Measurements from ENCODE around the gene ARHGEF33.

Gene ARHGEF33

GRCh38 chr2:38889575-38889974 lies at the start of gene ARHGEF33:
TSS of gene ARHGEF33 (plus strand) at chr2:38889875. CDS start at chr2:38919448, 29,573 bp downstream.
- DNase-seq: no peak

DNA sequence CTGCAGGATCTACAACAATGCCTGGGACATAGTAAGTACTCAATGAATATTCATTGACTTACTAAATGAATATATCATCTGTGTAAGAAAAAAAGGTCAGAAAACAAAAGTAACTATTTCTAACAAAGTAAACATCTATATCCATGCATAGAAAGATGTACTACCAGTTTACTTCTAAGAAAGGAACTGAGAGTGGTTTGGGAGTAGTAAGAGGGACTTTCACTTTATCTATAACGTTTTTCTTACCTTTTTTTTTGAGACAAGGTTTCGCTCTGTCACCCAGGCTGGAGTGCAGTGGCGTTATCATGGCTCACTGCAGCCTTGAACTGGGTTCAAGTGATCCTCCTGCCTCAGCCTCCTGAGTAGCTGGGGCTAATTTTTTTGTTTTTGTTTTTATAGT lies 39.6 kb upstream of the ARHGEF33 start:
- no peak for DNase-seq

DNA sequence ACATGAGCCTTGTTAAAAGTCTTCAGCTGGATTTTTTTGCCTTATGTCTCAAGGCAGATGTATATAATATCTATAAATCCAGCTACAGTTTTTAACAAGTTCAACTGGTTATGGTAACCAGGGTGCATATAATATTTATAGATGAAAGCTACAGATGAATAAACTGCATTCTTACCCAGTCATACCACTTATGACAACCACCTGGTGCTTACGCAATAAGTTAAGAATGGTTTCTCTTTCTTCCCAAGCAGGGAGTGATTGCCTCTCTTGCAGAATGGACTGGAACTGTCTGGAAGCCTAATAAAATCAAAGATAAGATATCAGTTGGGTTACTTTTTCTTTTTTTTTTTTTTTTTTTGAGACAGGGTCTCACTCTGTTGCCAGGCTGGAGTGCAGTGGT lies 33.5 kb upstream of the ARHGEF33 start:
- no peak for DNase-seq

GRCh38 chr2:38862476-38862875 lies 27.2 kb upstream of the ARHGEF33 start:
- no peak for DNase-seq

DNA sequence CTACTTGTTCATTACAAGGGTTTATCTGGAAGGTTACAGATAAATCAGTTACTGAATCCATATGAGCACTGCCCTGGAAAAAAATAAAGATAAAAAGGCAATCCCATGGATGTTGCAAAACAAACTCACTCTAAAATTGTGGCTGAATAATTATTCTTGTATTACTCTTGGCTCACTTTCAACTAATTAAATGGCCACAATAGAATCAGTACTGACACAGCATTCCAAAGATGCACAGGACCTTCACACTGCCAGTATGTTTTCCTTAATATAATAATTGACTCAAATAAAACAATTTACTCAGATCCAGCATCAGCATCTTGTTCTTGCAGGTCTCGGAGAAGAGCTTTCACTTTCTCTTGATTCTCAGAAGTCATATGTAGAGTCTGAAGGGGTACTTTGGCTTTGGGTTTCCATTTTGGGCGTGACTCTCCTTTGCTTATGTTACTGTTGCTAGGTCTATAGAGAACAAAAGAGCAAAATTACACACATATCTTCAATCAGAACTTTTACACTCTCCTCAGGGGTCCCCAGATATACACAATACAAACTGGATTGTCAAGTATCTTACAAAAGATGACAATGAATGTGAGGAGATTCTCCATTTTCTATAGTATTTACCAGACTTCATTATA lies 26.5 kb upstream of the ARHGEF33 start:
- DNase-seq: no peak

DNA sequence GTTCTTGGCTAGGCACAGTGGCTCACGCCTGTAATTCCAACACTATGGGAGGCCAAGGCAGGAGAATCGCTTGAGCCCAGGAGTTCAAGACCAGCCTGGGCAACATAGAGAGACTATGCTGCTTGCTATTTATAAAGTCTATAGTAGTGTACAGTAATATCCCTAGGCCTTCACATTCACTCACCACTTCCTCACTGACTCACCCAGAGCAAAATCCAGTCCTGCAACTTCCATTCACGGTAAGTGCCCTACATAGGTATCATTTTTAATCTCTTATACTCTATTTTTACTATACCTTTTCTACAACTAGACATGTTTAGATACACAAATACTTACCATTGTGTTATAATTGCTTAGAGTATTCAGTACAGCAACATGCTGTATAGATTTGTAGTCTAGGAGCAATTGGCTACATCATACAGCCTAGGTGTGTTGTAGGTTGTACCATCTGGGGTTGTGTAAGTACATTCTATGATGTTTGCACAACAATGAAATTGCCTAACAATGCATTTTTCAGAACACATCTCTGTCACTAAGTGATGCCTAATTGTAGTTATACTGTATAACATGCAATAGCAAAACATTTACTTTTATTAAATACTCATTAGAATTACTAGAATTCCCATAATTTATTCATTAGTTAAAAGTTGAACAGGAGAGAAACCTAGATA lies 22.8 kb upstream of the ARHGEF33 start:
- DNase-seq: no peak

DNA sequence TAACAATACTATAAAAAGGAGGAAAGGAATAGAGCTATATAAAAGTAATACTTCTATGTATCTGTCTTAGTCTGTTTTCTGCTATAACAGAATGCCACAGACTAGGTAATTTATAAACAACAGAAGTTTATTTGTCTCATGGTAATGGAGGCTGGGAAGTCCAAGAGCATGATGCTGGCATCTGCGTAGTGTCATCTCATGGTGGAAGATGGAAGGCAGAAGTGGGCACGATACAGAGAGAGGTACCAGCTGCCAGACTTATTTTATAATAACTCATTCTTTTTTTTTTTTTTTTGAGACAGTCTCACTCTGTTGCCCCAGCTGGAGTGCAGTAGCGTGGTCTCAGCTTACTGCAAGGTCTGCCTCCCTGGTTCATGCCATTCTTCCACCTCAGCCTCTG lies 18.2 kb upstream of the ARHGEF33 start:
- DNase-seq: no peak

- DNase-seq: no peak
Measured at GRCh38 chr2:38873763-38874162, 15.9 kb upstream of the ARHGEF33 start.

- DNase-seq: no peak
Measured at GRCh38 chr2:38875227-38875575, 14.5 kb upstream of the ARHGEF33 start.

DNA sequence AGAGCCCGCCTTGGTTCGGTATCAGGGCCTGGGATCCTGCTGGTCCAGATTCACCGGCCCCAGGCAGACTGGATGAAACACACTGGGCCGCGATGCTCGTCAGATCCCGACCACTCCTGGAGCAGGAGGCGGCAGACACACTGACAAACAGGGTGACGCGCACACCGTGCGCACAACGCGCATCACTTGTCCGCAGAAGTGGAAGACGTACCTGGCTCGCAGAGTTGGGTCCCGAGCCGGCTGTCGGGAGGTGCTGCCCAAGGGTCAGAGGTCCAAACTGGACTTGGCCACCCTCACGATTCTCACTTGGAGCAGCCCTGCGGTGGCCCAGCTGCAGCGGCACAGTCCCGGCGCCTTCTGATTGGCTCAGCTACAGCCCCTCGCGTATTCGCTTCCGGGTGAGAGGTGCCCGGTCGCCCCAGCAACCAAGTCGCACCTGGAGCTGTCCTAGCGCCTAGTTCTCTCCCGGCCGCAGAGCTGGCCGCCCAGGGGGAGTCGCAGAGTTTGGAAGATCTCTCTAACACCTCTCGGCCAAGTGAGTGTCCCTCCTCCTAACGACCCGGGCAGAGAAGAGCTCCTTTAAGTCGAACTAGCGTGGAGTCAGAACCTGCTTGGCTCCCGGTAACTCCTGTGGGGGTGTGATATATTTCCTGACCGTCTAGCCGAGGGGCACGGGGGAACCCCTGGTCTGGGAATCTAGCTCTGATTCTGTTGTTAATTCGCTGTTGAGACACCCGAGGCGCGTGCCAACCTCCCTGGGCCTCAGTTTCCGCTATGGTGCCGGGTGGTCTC lies 13.9 kb upstream of the ARHGEF33 start, which contains the start of the genes DHX57 and MORN2:
Gene DHX57 (minus strand): TSS at position 359 of the 792 bp plus-strand sequence. CDS start 7,529 bp downstream, outside the sequence.
Gene MORN2 (plus strand): TSS at position 401 of the 792 bp plus-strand sequence.
- DNase-seq: peak; percentile 74 to 78

- DNase-seq: no peak
Measured at GRCh38 chr2:38876407-38876806, 13.3 kb upstream of the ARHGEF33 start.

- DNase-seq: no peak
Measured at GRCh38 chr2:38886063-38886462, 3.6 kb upstream of the ARHGEF33 start.

DNA sequence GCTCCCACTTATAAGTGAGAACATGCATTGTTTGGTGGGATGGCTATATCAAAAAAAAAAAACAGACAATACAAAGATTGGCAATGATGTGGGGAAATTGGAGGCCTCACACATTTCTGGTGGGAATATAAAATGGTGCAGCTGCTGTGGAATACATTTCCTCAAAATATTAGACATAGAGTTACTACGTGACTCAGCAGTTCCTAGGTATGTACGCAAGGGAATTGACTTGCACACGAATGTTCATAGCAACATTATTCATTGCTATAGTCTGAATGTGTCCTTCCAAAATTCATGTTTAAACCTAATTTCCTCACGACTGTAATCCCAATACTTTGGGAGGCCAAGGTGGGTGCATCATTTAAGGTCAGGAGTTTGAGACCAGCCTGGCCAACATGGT lies 2.3 kb upstream of the ARHGEF33 start:
- DNase-seq: no peak

DNA sequence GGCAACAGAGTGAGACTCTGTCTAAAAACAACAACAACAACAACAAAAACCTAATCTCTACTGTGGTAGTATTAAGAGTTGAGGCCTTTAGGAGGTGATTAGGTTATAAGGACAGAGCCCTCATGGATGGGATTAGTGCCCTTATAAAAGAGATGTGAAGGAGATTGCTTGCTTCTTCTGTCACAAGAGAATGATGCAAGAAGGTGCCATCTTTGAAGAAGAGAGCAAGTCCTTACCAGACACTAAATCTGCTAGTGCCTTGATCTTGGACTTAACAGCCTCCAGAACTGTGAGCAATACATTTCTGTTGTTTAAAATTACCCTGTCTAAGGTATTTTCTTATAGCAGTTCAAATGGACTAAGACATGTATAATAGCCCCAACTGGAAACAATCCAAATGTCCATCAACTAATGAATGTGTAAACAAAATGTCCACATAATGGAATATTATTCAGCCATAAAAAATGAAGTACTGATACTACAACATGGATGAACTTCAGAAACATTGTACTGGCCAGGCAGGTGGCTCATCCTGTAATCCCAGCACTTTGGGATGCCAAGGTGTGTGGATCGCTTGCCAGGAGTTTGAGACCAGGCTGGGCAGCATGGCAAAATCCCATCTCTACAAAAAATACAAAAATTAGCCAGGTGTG lies 1.6 kb upstream of the ARHGEF33 start:
- no peak for DNase-seq

DNA sequence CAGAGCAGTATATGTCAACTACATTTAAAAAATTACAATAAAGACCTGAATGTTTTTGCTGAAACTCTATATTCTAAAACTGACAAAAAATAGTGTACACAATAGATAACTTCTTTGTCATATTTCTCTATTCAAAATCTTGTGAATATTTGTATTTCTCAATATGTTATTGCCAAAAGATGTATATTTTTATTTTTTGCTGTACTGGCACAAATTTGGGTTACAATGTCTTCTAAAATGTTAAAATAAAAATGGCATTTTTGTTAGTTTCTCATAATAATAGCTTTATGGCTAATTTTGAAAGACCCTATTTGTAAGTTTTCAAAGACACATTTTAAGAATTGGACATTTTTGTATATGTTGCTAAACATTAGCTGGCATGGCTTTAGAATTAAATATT lies 630 bp upstream of the ARHGEF33 start:
- DNase-seq: no peak

- no peak for DNase-seq
Measured at GRCh38 chr2:38892819-38893218, 3.1 kb downstream of the ARHGEF33 start.

DNA sequence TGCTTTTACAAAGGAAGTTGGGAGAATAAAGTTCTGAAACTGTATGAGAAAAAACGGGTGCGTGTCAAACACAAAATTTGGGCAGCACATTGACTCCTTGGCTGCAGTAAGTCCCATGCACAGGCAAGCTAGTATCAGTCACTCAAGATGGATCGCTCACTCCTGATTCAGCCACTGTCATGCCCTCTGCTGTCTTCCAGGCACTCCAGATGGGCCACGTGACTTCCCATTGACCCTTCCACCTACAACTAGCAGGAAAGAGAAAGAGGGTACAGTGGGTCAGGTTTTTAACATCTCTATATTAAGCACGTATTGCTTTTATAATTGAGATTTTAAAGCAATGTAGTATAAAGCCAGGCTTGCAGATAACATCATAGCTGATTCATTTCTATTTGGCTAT lies 8.6 kb downstream of the ARHGEF33 start:
- DNase-seq: no peak

GRCh38 chr2:38900726-38901125 lies 11.1 kb downstream of the ARHGEF33 start:
- DNase-seq: no peak

DNA sequence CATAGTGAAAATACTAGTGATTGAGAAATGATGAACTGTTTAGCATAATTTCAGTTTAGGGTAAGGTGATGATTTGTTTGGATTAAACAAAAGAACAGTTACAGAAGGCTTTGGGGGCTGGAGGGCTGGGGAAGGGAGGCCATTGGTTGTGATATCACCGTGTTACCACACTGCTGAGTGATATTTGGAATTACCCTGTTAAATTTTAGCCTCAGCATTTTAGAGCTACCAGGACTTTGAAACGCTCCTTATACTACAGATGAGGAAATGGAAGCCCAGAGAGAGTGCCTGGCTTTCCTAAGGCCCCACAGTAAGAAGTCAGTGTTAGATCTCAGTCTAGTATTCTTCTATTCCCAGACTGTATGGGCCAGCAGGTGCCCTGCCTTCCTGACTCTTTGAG lies 15.6 kb downstream of the ARHGEF33 start:
- no peak for DNase-seq

DNA sequence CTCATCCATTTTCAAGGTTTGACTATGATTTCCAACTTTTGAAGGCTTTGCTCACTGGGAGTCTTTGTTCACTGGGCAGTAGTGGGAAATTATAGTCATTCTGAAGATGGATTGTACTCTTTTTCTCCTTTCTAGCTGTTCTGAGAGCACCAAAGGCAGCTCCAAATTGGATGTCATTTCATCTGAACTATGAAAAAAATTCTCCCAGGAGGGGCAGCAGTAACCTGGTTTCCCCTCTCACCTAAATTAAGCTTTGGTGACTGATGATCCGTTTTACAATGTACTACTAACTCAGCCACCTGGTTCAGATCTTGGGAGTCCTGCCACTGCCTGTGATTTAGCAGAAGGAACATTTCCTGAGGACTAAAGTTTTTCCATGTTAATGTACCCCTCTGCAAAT lies 17.6 kb downstream of the ARHGEF33 start:
- DNase-seq: no peak

- DNase-seq: no peak
Measured at GRCh38 chr2:38907743-38908562, 18.3 kb downstream of the ARHGEF33 start.

GRCh38 chr2:38909872-38910271 lies 20.2 kb downstream of the ARHGEF33 start:
- DNase-seq: no peak
